Spleen (tissue), 7 donors: Measurements from ENCODE around the gene CLOCK.

Experiments
- POLR2A ChIP-seq, 3 donors: fragments of 450-650 bp; IDR thresholded peaks; one replicate each; pipeline ENCODE4 v1.5.1; 2017; ENCODE audit warnings: antibody characterized with exemption in 3 of 3, mild to moderate bottlenecking in 1 of 3
- TF ChIP-seq, protein P1 (sequence below), 11 experiments: fragments of 200-600 bp in 7 of 11; fragments of 450-650 bp in 4 of 11; sonication (generic) in 4 of 11; IDR thresholded peaks in 8 of 11; conservative IDR thresholded peaks in 3 of 11; 1 replicate in 7 of 11; 2 replicates in 4 of 11; pipeline versions ENCODE4 v1.4.0 to v1.8.0; 2016 to 2021; ENCODE audit warnings: antibody characterized with exemption in 11 of 11, inconsistent platforms in 4 of 11, mild to moderate bottlenecking in 1 of 11
- donor health status: DM: no; HTN: no; CAD: no; lungs with moderate emphysema.
- donor health status: DM: no; HTN: no; CAD: no.
- donor health status: DM: no; HTN: no; CAD: no.

- TF ChIP-seq POLR2A (IDR thresholded peaks at IDR 0.05) = no peak
- TF ChIP-seq, protein P1, sequence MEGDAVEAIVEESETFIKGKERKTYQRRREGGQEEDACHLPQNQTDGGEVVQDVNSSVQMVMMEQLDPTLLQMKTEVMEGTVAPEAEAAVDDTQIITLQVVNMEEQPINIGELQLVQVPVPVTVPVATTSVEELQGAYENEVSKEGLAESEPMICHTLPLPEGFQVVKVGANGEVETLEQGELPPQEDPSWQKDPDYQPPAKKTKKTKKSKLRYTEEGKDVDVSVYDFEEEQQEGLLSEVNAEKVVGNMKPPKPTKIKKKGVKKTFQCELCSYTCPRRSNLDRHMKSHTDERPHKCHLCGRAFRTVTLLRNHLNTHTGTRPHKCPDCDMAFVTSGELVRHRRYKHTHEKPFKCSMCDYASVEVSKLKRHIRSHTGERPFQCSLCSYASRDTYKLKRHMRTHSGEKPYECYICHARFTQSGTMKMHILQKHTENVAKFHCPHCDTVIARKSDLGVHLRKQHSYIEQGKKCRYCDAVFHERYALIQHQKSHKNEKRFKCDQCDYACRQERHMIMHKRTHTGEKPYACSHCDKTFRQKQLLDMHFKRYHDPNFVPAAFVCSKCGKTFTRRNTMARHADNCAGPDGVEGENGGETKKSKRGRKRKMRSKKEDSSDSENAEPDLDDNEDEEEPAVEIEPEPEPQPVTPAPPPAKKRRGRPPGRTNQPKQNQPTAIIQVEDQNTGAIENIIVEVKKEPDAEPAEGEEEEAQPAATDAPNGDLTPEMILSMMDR (IDR thresholded peaks at IDR 0.05 in 8 of 11, conservative IDR thresholded peaks at IDR 0.05 in 3 of 11) = no peak
Measured at GRCh38 chr4:55545151-55545550, 1.6 kb downstream of the CLOCK start.
